Measurements from ENCODE around the gene SLC3A2. TPM values are rescaled to one million over a fixed set of nuclear protein-coding genes. Genes with fewer than 3 reads are reported as not detected.

Gene SLC3A2
- total RNA-seq, 2 experiments from 2014 or later, result 289 to 321 TPM

- no peak for TF ChIP-seq EZH2phosphoT487 (IDR thresholded peaks at IDR 0.05; ENCODE audit: borderline replicate concordance, low read depth, low read length)
- no peak for TF ChIP-seq CTCF (conservative IDR thresholded peaks at IDR 0.05; ENCODE audit: low read length)
- CTCF ChIA-PET (ENCODE audit: unreplicated experiment), result interaction anchor here (0.6 kb wide), 1 partner anchor 1110 kb away, joined by 3 read pairs; no protein-coding TSS in a partner anchor
- BruUV-seq (replicated peaks), result no TSS peak
Observed at GRCh38 chr11:62851807-62852522, 28.7 kb upstream of the SLC3A2 start.

GRCh38 chr11:62852523-62853188, 28.0 kb upstream of the SLC3A2 start:
- H3K4me2 ChIP-seq (ENCODE audit: low read length), result peak overlapping the region; percentile 99
- H3K4me1 ChIP-seq (ENCODE audit: insufficient read depth, low read length, poor library complexity, severe bottlenecking), result peaks cover 30% of the 10 kb centered on the region
- no TSS peak for BruUV-seq (replicated peaks)
- H3K9me3 ChIP-seq (ENCODE audit: low read length), result no peaks in the 10 kb centered on the region
- no peaks in the 10 kb centered on the region for H3K9me2 ChIP-seq (ENCODE audit: insufficient read depth, low read length)
- H3K4me3 ChIP-seq (ENCODE audit: low read depth, low read length, poor library complexity, severe bottlenecking), result peak overlapping the region; percentile 94
- ChIA-PET POLR2A (interaction anchor here (0.6 to 3.8 kb wide), 4 partner anchors 9 to 80 kb away, joined by 4 to 15 read pairs (median 6); partner anchors contain the start of gene WDR74), CTCF (ENCODE audit: unreplicated experiment) (no interaction called here)
- DNase-seq (ENCODE audit: low spot score), result no peak
- intact Hi-C loops (cut with micrococcal nuclease; ENCODE audit: unreplicated experiment), result no loop called here
- peaks cover 61% of the 10 kb centered on the region for H3K36me3 ChIP-seq (ENCODE audit: insufficient read depth, low read length)
- no peak overlapping the region for H2AFZ ChIP-seq (ENCODE audit: low read length)
- H3K79me2 ChIP-seq (ENCODE audit: insufficient read depth, low read depth, low read length), result peaks cover 55% of the 10 kb centered on the region
- peaks cover 45% of the 10 kb centered on the region for H4K20me1 ChIP-seq (ENCODE audit: insufficient read depth, low read length)
- TF ChIP-seq EZH2phosphoT487 (IDR thresholded peaks at IDR 0.05; ENCODE audit: borderline replicate concordance, low read depth, low read length) (no peak), CTCF (conservative IDR thresholded peaks at IDR 0.05; ENCODE audit: low read length) (no peak)
- H3K27ac ChIP-seq (ENCODE audit: low read depth, low read length, poor library complexity, severe bottlenecking), result peak overlapping the region; percentile 92

More at GRCh38 chr11:62851807-62852522, 28.7 kb upstream of the SLC3A2 start:
- Histone ChIP-seq H2AFZ (ENCODE audit: low read length) (no peak overlapping the region), H3K36me3 (ENCODE audit: insufficient read depth, low read length) (peaks cover 55% of the 10 kb centered on the region), H3K4me2 (ENCODE audit: low read length) (peak overlapping the region; percentile 99), H3K4me3 (ENCODE audit: low read depth, low read length, poor library complexity, severe bottlenecking) (peak overlapping the region; percentile 94), H3K79me2 (ENCODE audit: insufficient read depth, low read depth, low read length) (peaks cover 48% of the 10 kb centered on the region), H3K27ac (ENCODE audit: low read depth, low read length, poor library complexity, severe bottlenecking) (peak overlapping the region; percentile 92), H3K9me3 (ENCODE audit: low read length) (no peaks in the 10 kb centered on the region), H4K20me1 (ENCODE audit: insufficient read depth, low read length) (peaks cover 42% of the 10 kb centered on the region), H3K9me2 (ENCODE audit: insufficient read depth, low read length) (no peaks in the 10 kb centered on the region), H3K4me1 (ENCODE audit: insufficient read depth, low read length, poor library complexity, severe bottlenecking) (peaks cover 30% of the 10 kb centered on the region)
- DNase-seq (ENCODE audit: low spot score), result peak; percentile 41
- POLR2A ChIA-PET, result interaction anchor here (0.6 to 3.8 kb wide), 6 partner anchors 9 to 79 kb away, joined by 3 to 15 read pairs (median 4); partner anchors contain the start of gene WDR74
- intact Hi-C loops (cut with micrococcal nuclease; ENCODE audit: unreplicated experiment), result no loop called here
